ENCODE measurements around the gene COL20A1. TPM values are rescaled to one million over a fixed set of nuclear protein-coding genes. Genes with fewer than 3 reads are reported as not detected.
"Not testable (repeated sequence)": the region's sequence is repeated elsewhere in the genome, so short reads cannot be mapped to it uniquely, and the experiment has no call there.

Gene COL20A1
- polyA plus RNA-seq, 2 donors: not detected

- not testable (repeated sequence) for H3K4me1 ChIP-seq (ENCODE audit: control insufficient read depth in 2 of 2, insufficient read depth in 2 of 2, low read length in 1 of 2); H3K27ac ChIP-seq (ENCODE audit: low read depth in 2 of 2, low read length in 1 of 2); H3K9me3 ChIP-seq (ENCODE audit: control insufficient read depth in 2 of 2, insufficient read depth in 1 of 2, low read depth in 1 of 2, low read length in 1 of 2); H3K36me3 ChIP-seq (ENCODE audit: control insufficient read depth in 2 of 2, insufficient read depth in 2 of 2, low read length in 1 of 2); H3K27me3 ChIP-seq (ENCODE audit: control insufficient read depth in 1 of 2, insufficient read depth in 2 of 2, low read length in 2 of 2); H3K4me3 ChIP-seq (ENCODE audit: low read depth in 1 of 2, low read length in 2 of 2)
- 81 to 88% methylated on average over 9 of the region's 9 CpGs for WGBS, 2 donors
These were observed 86.9 kb downstream of the COL20A1 start for GRCh38 chr20:63379872-63380271.

GRCh38 chr20:63380346-63380870, 87.4 kb downstream of the COL20A1 start:
- peaks cover 0 to 3% of the 10 kb centered on the region in 2 donors for H3K27me3 ChIP-seq (ENCODE audit: control insufficient read depth in 1 of 2, insufficient read depth in 2 of 2, low read length in 2 of 2)
- peaks cover 0 to 2% of the 10 kb centered on the region in 2 donors for H3K9me3 ChIP-seq (ENCODE audit: control insufficient read depth in 2 of 2, insufficient read depth in 1 of 2, low read depth in 1 of 2, low read length in 1 of 2)
- H3K36me3 ChIP-seq (ENCODE audit: control insufficient read depth in 2 of 2, insufficient read depth in 2 of 2, low read length in 1 of 2): no peaks in the 10 kb centered on the region
- H3K27ac ChIP-seq (ENCODE audit: low read depth in 2 of 2, low read length in 1 of 2): no peak overlapping the region
- 81 to 88% methylated on average over 20 to 21 of the region's 21 CpGs for WGBS, 2 donors
- H3K4me1 ChIP-seq (ENCODE audit: control insufficient read depth in 2 of 2, insufficient read depth in 2 of 2, low read length in 1 of 2): no peaks in the 10 kb centered on the region
- H3K4me3 ChIP-seq (ENCODE audit: low read depth in 1 of 2, low read length in 2 of 2): no peak overlapping the region

DNA sequence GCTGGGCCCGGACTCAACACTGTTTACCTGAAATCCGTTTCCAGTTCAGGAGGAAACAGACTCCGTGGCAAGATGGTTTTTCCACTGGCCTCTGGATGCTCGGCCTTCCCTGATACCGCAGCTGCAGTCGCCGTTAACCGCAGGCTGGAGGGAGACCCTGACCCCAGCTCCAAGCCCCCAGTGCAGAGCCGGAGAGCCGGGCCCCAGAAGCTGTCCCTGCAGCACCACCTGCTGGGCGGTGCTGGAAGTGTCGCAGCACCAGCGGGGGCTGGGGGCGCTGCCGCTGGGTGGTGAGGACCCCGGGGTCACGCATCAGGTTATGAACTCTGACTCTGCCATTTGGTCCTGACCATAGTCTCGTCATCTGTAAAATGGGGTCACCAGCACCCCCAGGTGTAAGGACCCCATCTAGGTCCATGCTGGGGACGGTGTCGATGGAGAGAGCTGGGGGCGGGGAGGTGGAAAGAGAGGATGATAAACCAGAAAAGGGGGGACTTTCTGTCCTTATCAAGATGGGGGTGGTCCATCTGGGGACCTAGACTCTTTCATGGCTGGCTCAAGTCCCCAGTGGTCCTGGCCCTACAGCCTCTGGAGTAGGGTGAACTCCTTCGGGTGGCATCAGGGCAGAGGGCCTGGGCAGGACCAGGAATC, 88.9 kb downstream of the COL20A1 start:
- 20 to 22% methylated on average over 22 of the region's 22 CpGs for WGBS, 2 donors
- Histone ChIP-seq H3K27ac (ENCODE audit: low read depth in 2 of 2, low read length in 1 of 2) (no peak overlapping the region), H3K4me3 (ENCODE audit: low read depth in 1 of 2, low read length in 2 of 2) (no peak overlapping the region), H3K9me3 (ENCODE audit: control insufficient read depth in 2 of 2, insufficient read depth in 1 of 2, low read depth in 1 of 2, low read length in 1 of 2) (peaks cover 0 to 2% of the 10 kb centered on the region in 2 donors), H3K4me1 (ENCODE audit: control insufficient read depth in 2 of 2, insufficient read depth in 2 of 2, low read length in 1 of 2) (no peaks in the 10 kb centered on the region), H3K27me3 (ENCODE audit: control insufficient read depth in 1 of 2, insufficient read depth in 2 of 2, low read length in 2 of 2) (peaks cover 0 to 3% of the 10 kb centered on the region in 2 donors), H3K36me3 (ENCODE audit: control insufficient read depth in 2 of 2, insufficient read depth in 2 of 2, low read length in 1 of 2) (no peaks in the 10 kb centered on the region)

GRCh38 chr20:63382551-63383300, 89.7 kb downstream of the COL20A1 start:
- whole genome bisulfite sequencing, 2 donors: 60 to 64% methylated on average over 17 of the region's 17 CpGs
- Histone ChIP-seq H3K9me3 (ENCODE audit: control insufficient read depth in 2 of 2, insufficient read depth in 1 of 2, low read depth in 1 of 2, low read length in 1 of 2) (peaks cover 0 to 7% of the 10 kb centered on the region in 2 donors), H3K4me1 (ENCODE audit: control insufficient read depth in 2 of 2, insufficient read depth in 2 of 2, low read length in 1 of 2) (no peaks in the 10 kb centered on the region), H3K36me3 (ENCODE audit: control insufficient read depth in 2 of 2, insufficient read depth in 2 of 2, low read length in 1 of 2) (no peaks in the 10 kb centered on the region), H3K27ac (ENCODE audit: low read depth in 2 of 2, low read length in 1 of 2) (no peak overlapping the region), H3K4me3 (ENCODE audit: low read depth in 1 of 2, low read length in 2 of 2) (no peak overlapping the region), H3K27me3 (ENCODE audit: control insufficient read depth in 1 of 2, insufficient read depth in 2 of 2, low read length in 2 of 2) (peaks cover 0 to under 1% of the 10 kb centered on the region in 2 donors)

DNA sequence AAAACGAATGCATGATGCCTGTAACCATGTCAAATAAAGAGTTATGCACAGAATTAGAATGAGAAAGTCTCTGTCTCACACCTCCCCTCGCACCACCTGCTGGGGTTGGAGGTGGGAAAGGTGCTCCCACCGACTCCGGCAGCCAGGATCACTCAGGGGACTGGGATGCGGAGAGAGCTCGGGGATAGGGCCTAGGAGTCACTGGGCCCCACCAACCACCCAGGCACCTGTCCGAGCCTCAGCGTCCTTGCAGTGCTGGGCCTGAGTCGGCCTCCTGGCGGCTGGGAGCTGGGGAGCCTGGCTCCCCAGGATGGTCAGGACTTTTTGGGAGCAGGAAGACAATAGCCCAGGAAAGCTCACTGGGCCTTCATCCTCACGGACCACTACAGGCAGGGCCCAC, 90.6 kb downstream of the COL20A1 start:
- H3K36me3 ChIP-seq (ENCODE audit: control insufficient read depth in 2 of 2, insufficient read depth in 2 of 2, low read length in 1 of 2): no peaks in the 10 kb centered on the region
- H3K27ac ChIP-seq (ENCODE audit: low read depth in 2 of 2, low read length in 1 of 2): no peak overlapping the region
- no peaks in the 10 kb centered on the region for H3K4me1 ChIP-seq (ENCODE audit: control insufficient read depth in 2 of 2, insufficient read depth in 2 of 2, low read length in 1 of 2)
- no peak overlapping the region for H3K4me3 ChIP-seq (ENCODE audit: low read depth in 1 of 2, low read length in 2 of 2)
- 58 to 61% methylated on average over 11 of the region's 11 CpGs for WGBS, 2 donors
- peaks cover 0 to 10% of the 10 kb centered on the region in 2 donors for H3K9me3 ChIP-seq (ENCODE audit: control insufficient read depth in 2 of 2, insufficient read depth in 1 of 2, low read depth in 1 of 2, low read length in 1 of 2)
- H3K27me3 ChIP-seq (ENCODE audit: control insufficient read depth in 1 of 2, insufficient read depth in 2 of 2, low read length in 2 of 2): no peaks in the 10 kb centered on the region

DNA sequence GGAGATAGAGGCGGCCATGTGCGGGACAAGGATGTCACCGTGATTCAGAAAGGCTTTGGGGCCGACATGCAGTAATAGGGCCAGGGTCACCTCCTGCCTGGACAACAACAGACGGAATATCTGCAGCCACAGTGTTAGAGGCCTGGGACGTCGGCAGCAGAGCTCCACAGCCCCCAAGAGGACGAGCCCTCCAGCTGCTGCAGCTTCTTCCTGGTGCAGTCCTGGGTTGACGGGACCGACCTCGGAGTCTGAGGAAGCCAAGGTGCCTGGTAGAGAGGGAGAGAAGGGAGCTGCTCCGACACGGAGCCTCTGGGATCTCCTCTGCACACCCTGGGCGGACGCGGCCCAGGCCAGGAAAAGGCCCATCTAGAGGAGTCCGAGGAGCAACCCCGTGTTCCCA, 91.3 kb downstream of the COL20A1 start:
- peaks cover 0 to 10% of the 10 kb centered on the region in 2 donors for H3K9me3 ChIP-seq (ENCODE audit: control insufficient read depth in 2 of 2, insufficient read depth in 1 of 2, low read depth in 1 of 2, low read length in 1 of 2)
- no peak overlapping the region for H3K4me3 ChIP-seq (ENCODE audit: low read depth in 1 of 2, low read length in 2 of 2)
- H3K36me3 ChIP-seq (ENCODE audit: control insufficient read depth in 2 of 2, insufficient read depth in 2 of 2, low read length in 1 of 2): no peaks in the 10 kb centered on the region
- H3K27ac ChIP-seq (ENCODE audit: low read depth in 2 of 2, low read length in 1 of 2): no peak overlapping the region
- no peaks in the 10 kb centered on the region for H3K27me3 ChIP-seq (ENCODE audit: control insufficient read depth in 1 of 2, insufficient read depth in 2 of 2, low read length in 2 of 2)
- WGBS, 2 donors: 76 to 80% methylated on average over 18 of the region's 18 CpGs
- no peaks in the 10 kb centered on the region for H3K4me1 ChIP-seq (ENCODE audit: control insufficient read depth in 2 of 2, insufficient read depth in 2 of 2, low read length in 1 of 2)

Other genes starting within 250 kb of the COL20A1 start
- 10 to 100 TPM; 13.1 to 15.7 TPM for gene YTHDF1, start 77.1 kb upstream of the COL20A1 start, polyA plus RNA-seq
- under 1 TPM in 1 of 2 donors, not detected in 1; 0.04 TPM for gene BIRC7, start 57.3 kb upstream of the COL20A1 start, polyA plus RNA-seq
- not detected for gene NKAIN4, start 38.7 kb upstream of the COL20A1 start, polyA plus RNA-seq
- 10 to 100 TPM; 33.3 to 76.1 TPM for gene ARFGAP1, start 20.4 kb upstream of the COL20A1 start, polyA plus RNA-seq
- under 1 TPM in 1 of 2 donors, not detected in 1; 0.02 TPM for gene CHRNA4, start 68.2 kb downstream of the COL20A1 start, polyA plus RNA-seq
- gene KCNQ2, start 179.5 kb downstream of the COL20A1 start, polyA plus RNA-seq: under 1 TPM; 0.01 to 0.06 TPM
- 1 to 10 TPM in 1 of 2 donors, under 1 TPM in 1; 0.86 to 7.3 TPM for gene EEF1A2, start 205.9 kb downstream of the COL20A1 start, polyA plus RNA-seq
- 1,000 to 10,000 TPM in 1 of 2 donors, 100 to 1,000 TPM in 1; 615 to 1,105 TPM for gene PPDPF, start 227.6 kb downstream of the COL20A1 start, polyA plus RNA-seq
- gene PTK6, start 244.2 kb downstream of the COL20A1 start, polyA plus RNA-seq: 10 to 100 TPM; 80.1 to 81.6 TPM

Measured in esophagus (tissue), 2 donors.